A673 (cell line): ENCODE results near the gene RHOBTB3. TPM values are rescaled to one million over a fixed set of nuclear protein-coding genes. Genes with fewer than 3 reads are reported as not detected.

Source experiments
- BruUV-seq: library from RNA; stranded (reverse); fragments of 400-500 nt; replicated peaks from 2 replicates; lab custom pipeline; 2021; lab: Mats Ljungman, UMichigan
- CTCF ChIA-PET: fragments of 300-600 bp; sonication (Branson Sonifier 250); formaldehyde crosslinking; loops from one replicate; lab custom pipeline; 2022; ENCODE audit warnings: antibody characterized with exemption; lab: Charles Lee
- POLR2A ChIA-PET: fragments of 300-600 bp; sonication (Branson Sonifier 250); formaldehyde crosslinking; loops from one replicate; lab custom pipeline; 2022; ENCODE audit warnings: antibody characterized with exemption; ENCODE audit not compliant: low non-redundant PET; lab: Charles Lee
- DNase-seq: peaks from one replicate; pipeline ENCODE4 v3.0.0-alpha.2; 2015; ENCODE audit warnings: low spot score
- H3K27ac ChIP-seq: fragments of 200-600 bp; sonication (generic); 2 replicates; pipeline ENCODE4 v1.5.1; 2016; ENCODE audit warnings: mixed run types, low read depth, mild to moderate bottlenecking, mixed read lengths, antibody characterized with exemption, low read length; ENCODE audit not compliant: poor library complexity, severe bottlenecking
- H3K27me3 ChIP-seq: fragments of 200-600 bp; sonication (generic); replicated peaks from 2 replicates; pipeline ENCODE4 v1.6.1; 2017; ENCODE audit warnings: mixed run types, low read depth, mild to moderate bottlenecking, mixed read lengths, antibody characterized with exemption, low read length; ENCODE audit not compliant: insufficient read depth, poor library complexity
- H3K36me3 ChIP-seq: fragments of 200-600 bp; sonication (generic); 2 replicates; pipeline ENCODE4 v1.6.1; 2016; ENCODE audit warnings: mixed run types, mild to moderate bottlenecking, mixed read lengths, antibody characterized with exemption, low read length; ENCODE audit not compliant: insufficient read depth, poor library complexity, severe bottlenecking
- H3K4me1 ChIP-seq: fragments of 200-600 bp; sonication (generic); 2 replicates; pipeline ENCODE4 v1.6.1; 2017; ENCODE audit warnings: mixed run types, mild to moderate bottlenecking, mixed read lengths, antibody characterized with exemption, low read length; ENCODE audit not compliant: insufficient read depth, poor library complexity, severe bottlenecking
- H3K4me3 ChIP-seq: fragments of 200-600 bp; sonication (generic); 2 replicates; pipeline ENCODE4 v1.5.1; 2016; ENCODE audit warnings: low read depth, mixed run types, mild to moderate bottlenecking, mixed read lengths, low read length; ENCODE audit not compliant: poor library complexity, severe bottlenecking
- H3K9me3 ChIP-seq: fragments of 200-600 bp; sonication (generic); 2 replicates; pipeline ENCODE4 v1.6.1; 2016; ENCODE audit warnings: mixed run types, low read depth, mild to moderate bottlenecking, mixed read lengths, antibody characterized with exemption, low read length; ENCODE audit not compliant: poor library complexity, severe bottlenecking
- CTCF ChIP-seq: fragments of 300-800, 200-600 bp; sonication (generic); conservative IDR thresholded peaks from 2 replicates; pipeline ENCODE4 v1.5.1; 2017; ENCODE audit warnings: low read depth, mild to moderate bottlenecking, antibody characterized with exemption, low read length, moderate library complexity, mixed read lengths
- EZH2 ChIP-seq: fragments of 200-600 bp; sonication (generic); IDR thresholded peaks from 2 replicates; pipeline ENCODE4 v1.6.1; 2017; ENCODE audit warnings: borderline replicate concordance, low read depth, mild to moderate bottlenecking, mixed read lengths, antibody characterized with exemption, low read length; ENCODE audit not compliant: poor library complexity, severe bottlenecking
- intact Hi-C: fragments of 100-400 bp; cut with micrococcal nuclease; formaldehyde crosslinking; loops from one replicate; pipeline ENCODE4 v1.10.0; 2022; ENCODE audit not compliant: unreplicated experiment
- total RNA-seq: library from RNA; stranded (reverse); gene quantifications from 2 replicates; pipeline ENCODE4 v1.2.3, GENCODE V29; 2021

Gene RHOBTB3
- total RNA-seq, 1 experiment from 2014 or later, result 29.6 TPM

GRCh38 chr5:95743232-95743631 lies 12.1 kb downstream of the RHOBTB3 start:
- ChIA-PET POLR2A (no interaction called here), CTCF (no interaction called here)
- no peak for DNase-seq
- intact Hi-C loops, result no loop called here
- peaks cover 6% of the 10 kb centered on the region for H3K36me3 ChIP-seq
- no peak for TF ChIP-seq EZH2
- TF ChIP-seq CTCF, result no peak
- BruUV-seq, result no TSS peak
- H3K27me3 ChIP-seq, result no peaks in the 10 kb centered on the region
- no peaks in the 10 kb centered on the region for H3K4me1 ChIP-seq
- H3K27ac ChIP-seq, result no peak overlapping the region
- H3K4me3 ChIP-seq, result no peak overlapping the region
- no peaks in the 10 kb centered on the region for H3K9me3 ChIP-seq

GRCh38 chr5:95743877-95744276 lies 12.7 kb downstream of the RHOBTB3 start:
- ChIA-PET CTCF (no interaction called here), POLR2A (no interaction called here)
- Histone ChIP-seq H3K4me3 (no peak overlapping the region), H3K27ac (no peak overlapping the region), H3K36me3 (peaks cover 4% of the 10 kb centered on the region), H3K4me1 (no peaks in the 10 kb centered on the region), H3K9me3 (no peaks in the 10 kb centered on the region), H3K27me3 (no peaks in the 10 kb centered on the region)
- no peak for DNase-seq
- no TSS peak for BruUV-seq
- intact Hi-C loops, result no loop called here
- no peak for TF ChIP-seq CTCF
- no peak for TF ChIP-seq EZH2

GRCh38 chr5:95746194-95746593 lies 15.1 kb downstream of the RHOBTB3 start:
- no peak overlapping the region for H3K4me3 ChIP-seq
- no peak overlapping the region for H3K27ac ChIP-seq
- no TSS peak for BruUV-seq
- no peaks in the 10 kb centered on the region for H3K4me1 ChIP-seq
- peaks cover 6% of the 10 kb centered on the region for H3K36me3 ChIP-seq
- ChIA-PET CTCF (no interaction called here), POLR2A (no interaction called here)
- no peaks in the 10 kb centered on the region for H3K9me3 ChIP-seq
- DNase-seq, result no peak
- no peaks in the 10 kb centered on the region for H3K27me3 ChIP-seq
- intact Hi-C loops, result no loop called here
- no peak for TF ChIP-seq EZH2
- no peak for TF ChIP-seq CTCF
